ENCODE data around the gene ANKS1A. TPM values are rescaled to one million over a fixed set of nuclear protein-coding genes. Genes with fewer than 3 reads are reported as not detected.
A peak's percentile ranks its signal among the peaks of the same experiment; 100 is the strongest.

Gene ANKS1A
- total RNA-seq, 4 donors from 2014 or later = 12.1 to 31.8 (median 24.1) TPM

- Histone ChIP-seq H3K36me3 (no peaks in the 10 kb centered on the region), H3K4me1 (peaks cover 0 to under 1% of the 10 kb centered on the region in 2 donors), H3K4me3 (no peak overlapping the region), H3K27ac (peak overlapping the region in 1 of 2 donors; percentile 25), H3K27me3 (no peaks in the 10 kb centered on the region), H3K9me3 (no peaks in the 10 kb centered on the region)
- intact Hi-C loops (cut with DNase I; ENCODE audit: low total_unique reads) = no loop called here
- no peak for DNase-seq
- TF ChIP-seq CTCF (IDR thresholded peaks at IDR 0.05) (no peak), POLR2A (IDR thresholded peaks at IDR 0.05) (no peak)
These were observed 164.6 kb downstream of the ANKS1A start for GRCh38 chr6:35053701-35054100.

GRCh38 chr6:35054106-35054742, 165.2 kb downstream of the ANKS1A start:
- Histone ChIP-seq H3K4me3 (no peak overlapping the region), H3K4me1 (no peaks in the 10 kb centered on the region), H3K9me3 (no peaks in the 10 kb centered on the region), H3K27me3 (no peaks in the 10 kb centered on the region), H3K36me3 (no peaks in the 10 kb centered on the region), H3K27ac (peak overlapping the region in 1 of 2 donors; percentile 25)
- DNase-seq = no peak
- TF ChIP-seq CTCF (IDR thresholded peaks at IDR 0.05) = no peak
- TF ChIP-seq POLR2A (IDR thresholded peaks at IDR 0.05) = no peak
- intact Hi-C loops (cut with DNase I; ENCODE audit: low total_unique reads) = no loop called here

- H3K4me3 ChIP-seq = no peak overlapping the region
- H3K4me1 ChIP-seq = no peaks in the 10 kb centered on the region
- no peaks in the 10 kb centered on the region for H3K36me3 ChIP-seq
- TF ChIP-seq CTCF (IDR thresholded peaks at IDR 0.05) (no peak), POLR2A (IDR thresholded peaks at IDR 0.05) (no peak)
- DNase-seq = no peak
- no peaks in the 10 kb centered on the region for H3K9me3 ChIP-seq
- intact Hi-C loops (cut with DNase I; ENCODE audit: low total_unique reads) = no loop called here
- no peak overlapping the region for H3K27ac ChIP-seq
- no peaks in the 10 kb centered on the region for H3K27me3 ChIP-seq
These were observed 165.7 kb downstream of the ANKS1A start for GRCh38 chr6:35054743-35055130.

GRCh38 chr6:35055891-35056290, 166.8 kb downstream of the ANKS1A start:
- Histone ChIP-seq H3K36me3 (no peaks in the 10 kb centered on the region), H3K4me1 (no peaks in the 10 kb centered on the region), H3K4me3 (no peak overlapping the region), H3K27ac (no peak overlapping the region), H3K27me3 (no peaks in the 10 kb centered on the region), H3K9me3 (no peaks in the 10 kb centered on the region)
- intact Hi-C loops (cut with DNase I; ENCODE audit: low total_unique reads) = no loop called here
- TF ChIP-seq CTCF (IDR thresholded peaks at IDR 0.05) (no peak), POLR2A (IDR thresholded peaks at IDR 0.05) (no peak)
- no peak for DNase-seq

- Histone ChIP-seq H3K4me1 (no peaks in the 10 kb centered on the region), H3K27ac (no peak overlapping the region), H3K9me3 (no peaks in the 10 kb centered on the region), H3K36me3 (no peaks in the 10 kb centered on the region), H3K4me3 (no peak overlapping the region), H3K27me3 (no peaks in the 10 kb centered on the region)
- TF ChIP-seq POLR2A (IDR thresholded peaks at IDR 0.05) (no peak), CTCF (IDR thresholded peaks at IDR 0.05) (no peak)
- intact Hi-C loops (cut with DNase I; ENCODE audit: low total_unique reads) = no loop called here
- no peak for DNase-seq
These were observed 167.9 kb downstream of the ANKS1A start for GRCh38 chr6:35056952-35057351.
